ELF-1 (cell line): ENCODE measurements around the gene BCL2L13.
"Not testable (repeated sequence)": the region's sequence is repeated elsewhere in the genome, so short reads cannot be mapped to it uniquely, and the experiment has no call there.

Source experiments
- DNase-seq: peaks from one replicate; pipeline ENCODE4 v3.0.0-alpha.2; 2016; ENCODE audit warnings: low read depth, low spot score

Gene BCL2L13

DNA sequence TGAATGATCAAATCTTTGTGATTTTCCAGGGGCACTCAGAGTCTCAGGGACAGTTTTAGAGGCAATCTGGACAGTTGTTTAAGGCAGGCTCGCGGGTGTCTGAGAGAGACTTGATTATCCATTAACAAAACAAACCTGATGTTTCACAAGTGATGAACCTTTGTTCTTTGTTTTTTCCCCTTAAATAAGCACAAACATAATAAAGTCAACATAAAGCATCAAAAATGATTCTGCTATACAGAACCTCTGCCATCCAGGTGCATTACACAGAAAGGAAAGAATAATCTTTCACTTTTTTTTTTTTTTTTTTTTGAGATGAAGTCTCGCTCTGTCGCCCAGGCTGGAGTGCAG is 122.6 kb downstream of the BCL2L13 start:
- no peak for DNase-seq

DNA sequence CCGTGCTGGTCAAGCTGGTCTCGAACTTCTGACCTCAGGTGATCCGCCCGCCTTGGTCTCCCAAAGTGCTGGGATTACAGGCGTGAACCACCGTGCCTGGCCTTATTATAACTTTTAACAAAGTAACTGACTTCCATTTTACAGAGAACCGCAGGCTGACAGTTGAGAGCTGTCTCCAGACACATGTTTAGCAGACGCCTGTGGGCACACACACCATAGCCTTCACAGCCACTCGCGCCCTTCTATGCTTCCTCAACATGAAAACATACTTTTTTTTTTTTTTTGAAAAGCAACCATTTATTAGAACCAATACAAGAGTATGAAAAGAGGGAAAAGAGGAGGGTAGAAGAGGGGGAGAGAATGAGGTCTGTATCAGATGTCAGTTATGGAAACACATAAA is 124.9 kb downstream of the BCL2L13 start:
- not testable (repeated sequence) for DNase-seq

DNA sequence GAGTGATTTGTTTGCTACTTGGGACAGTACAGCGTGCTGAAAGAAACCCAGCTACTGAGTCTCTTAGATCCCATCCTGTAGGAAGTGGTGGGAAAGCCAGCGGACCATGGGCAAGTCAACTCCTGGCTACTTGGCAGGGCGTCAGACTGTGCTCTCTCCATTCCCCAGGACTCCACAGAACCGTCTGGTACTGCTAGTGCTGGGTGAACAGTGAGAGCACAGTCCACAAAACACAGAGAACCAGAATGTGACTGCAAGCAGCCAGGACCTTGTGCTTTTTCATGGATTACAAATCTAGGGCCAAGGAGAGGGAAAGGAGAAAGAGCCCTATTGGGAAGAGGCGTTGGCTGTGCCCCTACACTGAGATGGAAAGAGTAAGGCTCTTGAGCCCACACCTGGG is 125.5 kb downstream of the BCL2L13 start:
- DNase-seq = no peak

DNA sequence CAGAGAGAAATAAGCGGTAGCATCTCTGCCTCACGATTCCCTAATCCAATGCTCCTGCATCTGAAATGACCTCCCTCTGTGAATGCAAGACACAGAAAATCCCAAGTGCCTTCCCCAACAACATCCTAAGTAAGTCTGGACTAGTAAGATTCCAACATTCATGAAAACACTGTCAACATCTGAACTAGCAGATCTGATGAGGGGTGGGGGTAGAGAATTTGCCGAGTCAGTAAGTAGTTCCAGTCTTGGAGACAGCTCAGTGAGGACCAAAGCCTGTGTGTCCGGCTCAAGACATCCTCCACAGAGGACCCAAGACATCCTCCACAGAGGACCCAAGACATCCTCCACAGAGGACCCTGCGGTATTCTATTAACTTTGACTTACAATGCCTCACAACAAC is 126.3 kb downstream of the BCL2L13 start:
- DNase-seq = not testable (repeated sequence)

DNA sequence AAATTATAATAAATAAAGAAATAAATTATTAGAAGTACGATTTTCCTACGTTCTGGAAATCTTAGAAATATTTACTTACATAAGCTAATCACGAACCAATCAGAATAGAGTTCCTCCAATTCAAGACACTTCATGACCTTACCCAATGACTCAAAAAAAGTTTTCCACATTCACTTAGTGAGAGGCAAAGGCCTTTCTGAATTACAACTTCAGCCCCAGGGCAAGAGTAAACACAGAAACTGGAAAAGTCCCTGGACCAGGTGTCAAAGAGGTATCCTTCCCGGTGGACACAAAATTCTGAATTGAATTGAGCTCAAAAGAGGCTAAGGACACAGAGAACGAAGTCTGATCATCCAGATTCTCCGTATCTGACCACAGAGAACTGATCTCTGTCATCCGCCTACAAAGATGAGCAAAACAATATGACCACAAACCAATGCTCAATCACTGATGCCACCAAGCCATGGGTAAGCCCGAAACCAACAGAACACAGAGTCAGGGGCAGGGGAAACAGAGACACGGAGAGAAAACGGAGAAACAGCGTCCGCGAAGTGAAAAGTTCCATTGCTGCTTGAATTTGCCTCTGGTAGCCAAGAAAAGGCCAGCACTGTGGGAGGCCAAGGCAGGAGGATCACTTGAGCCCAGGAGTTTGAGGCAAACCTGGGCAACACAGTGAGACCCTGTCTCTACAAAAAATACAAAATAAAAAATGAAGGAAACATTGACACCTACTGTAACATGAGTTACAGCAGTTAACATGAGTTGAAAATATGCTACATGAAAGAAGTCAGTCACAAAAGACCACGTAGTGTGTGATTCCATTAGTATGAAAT is 128.9 kb downstream of the BCL2L13 start:
- no peak for DNase-seq

DNA sequence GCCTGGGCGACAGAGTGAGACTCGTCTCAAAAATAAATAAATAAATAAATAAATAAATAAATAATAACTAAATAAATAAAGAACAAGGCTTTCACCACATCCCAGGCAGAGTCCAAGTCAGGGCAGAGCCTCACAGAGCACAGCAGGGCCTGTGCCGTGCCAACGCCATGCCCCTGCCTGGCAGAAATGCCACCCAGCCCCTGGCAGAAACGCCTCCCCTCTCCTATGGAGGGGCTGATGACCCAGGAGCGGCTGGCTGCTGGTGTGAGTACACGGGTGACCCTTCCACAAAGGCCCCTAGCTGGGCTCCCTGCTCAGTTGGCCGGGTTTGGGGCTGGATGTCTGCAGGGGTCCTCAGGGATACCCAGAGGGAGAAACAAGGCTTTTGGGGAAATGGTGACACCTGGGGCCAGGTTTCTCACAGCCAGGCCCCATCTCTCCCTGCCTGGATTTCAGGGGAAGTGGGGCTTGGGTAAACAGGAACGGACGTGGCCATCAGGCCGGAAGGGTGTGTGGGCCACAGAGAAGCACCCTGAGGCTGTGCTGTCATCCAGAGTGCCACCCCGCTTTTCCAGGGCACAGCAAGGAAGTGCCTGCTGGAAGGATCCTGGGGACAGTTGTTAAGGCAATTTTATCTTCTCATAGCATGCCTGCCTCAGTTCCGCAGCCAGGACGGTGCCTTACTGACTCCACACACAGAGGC is 130.6 kb downstream of the BCL2L13 start:
- no peak for DNase-seq

DNA sequence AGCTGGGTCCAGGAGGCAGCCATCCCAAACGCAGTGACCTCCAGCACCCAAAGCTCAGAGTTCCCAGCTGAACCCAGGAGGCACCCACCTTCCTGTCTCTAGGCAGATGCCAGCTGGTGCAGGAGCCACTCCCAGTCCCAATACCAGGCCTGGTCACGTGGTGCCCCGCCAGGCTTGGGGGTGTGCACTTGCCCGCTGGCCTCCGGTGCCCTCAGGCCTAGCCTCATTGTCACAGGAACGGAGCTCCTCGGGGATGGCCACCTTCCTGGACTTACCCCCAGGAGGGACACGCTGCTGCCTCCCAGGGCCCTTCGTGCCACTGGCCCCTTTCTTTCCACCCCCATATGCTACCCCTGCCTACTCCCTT is 131.1 kb downstream of the BCL2L13 start:
- no peak for DNase-seq

DNA sequence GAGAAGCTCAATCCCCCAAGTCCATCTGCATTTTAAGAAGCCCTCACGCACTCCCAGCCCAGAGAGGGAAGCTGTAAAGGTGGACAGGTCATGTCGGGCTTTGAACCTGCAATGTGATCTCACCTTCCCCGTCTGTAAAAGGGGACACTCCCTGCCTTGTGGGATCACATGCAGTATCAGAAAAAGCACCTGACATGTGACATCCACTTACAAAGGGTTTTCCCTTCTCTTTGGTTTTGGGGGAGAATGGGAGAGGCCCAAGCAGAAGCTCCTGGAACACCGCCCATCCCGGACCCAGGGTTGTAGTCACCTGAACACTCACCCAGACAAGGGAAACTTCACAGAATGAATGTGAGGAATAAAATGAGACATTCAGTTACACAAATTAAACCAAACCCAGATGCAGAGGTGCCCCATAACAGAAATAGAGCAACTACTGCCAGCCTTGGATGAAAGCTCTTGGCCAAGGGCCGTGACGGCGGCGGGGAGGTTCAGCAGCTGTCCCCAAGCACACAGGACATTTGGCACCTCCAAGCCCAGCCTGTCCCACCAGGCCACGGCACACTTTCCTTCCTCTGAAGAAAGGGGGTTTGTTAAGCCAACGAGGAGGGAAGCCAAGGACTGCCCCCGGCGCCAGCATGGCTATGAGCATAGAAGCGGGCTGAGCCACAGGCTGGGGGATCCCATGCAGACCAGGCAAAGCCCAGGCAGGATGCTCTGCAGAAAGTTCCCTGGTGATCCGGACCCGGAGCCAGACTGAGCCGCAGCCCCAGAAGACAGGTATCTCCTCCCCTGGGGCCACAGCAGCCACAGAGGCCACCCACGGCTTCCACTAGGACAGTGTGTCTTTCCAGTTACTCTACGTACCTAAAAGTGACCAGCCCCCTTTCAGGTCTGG is 131.9 kb downstream of the BCL2L13 start:
- no peak for DNase-seq

DNA sequence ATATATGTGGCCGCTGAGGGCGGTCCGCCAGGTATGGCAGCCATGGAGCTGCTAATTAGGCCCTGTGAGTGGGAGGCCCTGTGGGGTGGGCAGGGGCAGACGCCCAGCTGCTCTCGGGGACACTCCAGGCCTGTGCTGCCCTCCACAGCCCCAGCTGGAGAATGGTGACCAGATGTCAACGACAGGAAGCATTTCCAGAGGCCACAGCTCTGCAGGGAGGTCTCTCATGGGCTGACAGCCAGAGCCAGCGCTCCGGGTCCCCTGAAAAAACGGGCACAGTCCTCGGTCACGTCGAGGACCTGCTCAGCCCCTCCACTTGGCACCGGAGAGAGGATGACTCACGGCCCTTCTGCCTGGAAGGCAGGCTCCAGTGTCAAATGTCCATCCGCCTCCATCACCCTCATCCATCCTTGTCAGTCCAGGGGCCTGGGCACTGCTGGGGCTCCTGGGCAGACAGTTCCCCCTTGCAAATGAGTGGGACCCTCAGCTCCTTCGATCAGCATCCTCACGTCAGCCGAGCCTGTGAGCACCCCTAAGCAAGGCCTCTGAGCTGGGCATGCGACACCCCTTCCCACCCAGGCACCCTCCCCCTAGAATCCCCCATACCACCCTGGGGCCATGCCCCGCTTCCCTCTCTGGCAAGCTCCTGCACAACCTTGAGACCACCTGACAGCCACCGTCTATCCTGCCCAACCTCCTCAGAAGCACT is 133.8 kb downstream of the BCL2L13 start:
- no peak for DNase-seq

DNA sequence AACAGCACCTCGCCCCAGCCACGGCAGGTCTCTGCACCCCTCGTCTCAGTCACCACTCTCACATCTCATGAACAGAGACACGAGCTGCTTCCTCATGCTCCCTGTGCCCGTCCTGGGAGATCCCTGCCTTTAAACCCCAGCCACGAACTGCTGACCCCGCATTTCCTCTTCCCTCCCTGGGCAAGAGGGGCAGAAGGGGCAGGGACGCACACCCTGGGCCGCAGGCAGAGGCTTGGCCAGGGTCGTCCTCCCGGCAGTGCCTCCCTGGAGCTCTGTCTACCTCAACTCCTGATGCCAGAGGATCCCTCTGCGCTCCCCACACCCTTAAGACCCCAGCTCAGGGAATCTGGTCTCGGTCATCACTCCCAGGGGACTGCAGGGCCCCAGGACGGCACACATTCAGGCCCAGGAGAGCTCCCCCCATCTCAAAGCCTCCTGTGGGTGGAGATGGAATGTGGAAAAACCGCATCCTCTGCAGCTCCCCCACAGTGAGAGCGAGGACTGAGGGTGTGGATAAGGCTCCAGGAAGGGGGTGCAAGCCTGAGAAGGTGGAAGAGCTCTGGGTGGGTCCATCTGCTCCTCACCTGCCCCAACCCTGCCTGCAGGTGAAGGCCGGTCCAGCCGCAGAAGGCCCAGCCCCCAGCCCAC is 134.5 kb downstream of the BCL2L13 start:
- no peak for DNase-seq

DNA sequence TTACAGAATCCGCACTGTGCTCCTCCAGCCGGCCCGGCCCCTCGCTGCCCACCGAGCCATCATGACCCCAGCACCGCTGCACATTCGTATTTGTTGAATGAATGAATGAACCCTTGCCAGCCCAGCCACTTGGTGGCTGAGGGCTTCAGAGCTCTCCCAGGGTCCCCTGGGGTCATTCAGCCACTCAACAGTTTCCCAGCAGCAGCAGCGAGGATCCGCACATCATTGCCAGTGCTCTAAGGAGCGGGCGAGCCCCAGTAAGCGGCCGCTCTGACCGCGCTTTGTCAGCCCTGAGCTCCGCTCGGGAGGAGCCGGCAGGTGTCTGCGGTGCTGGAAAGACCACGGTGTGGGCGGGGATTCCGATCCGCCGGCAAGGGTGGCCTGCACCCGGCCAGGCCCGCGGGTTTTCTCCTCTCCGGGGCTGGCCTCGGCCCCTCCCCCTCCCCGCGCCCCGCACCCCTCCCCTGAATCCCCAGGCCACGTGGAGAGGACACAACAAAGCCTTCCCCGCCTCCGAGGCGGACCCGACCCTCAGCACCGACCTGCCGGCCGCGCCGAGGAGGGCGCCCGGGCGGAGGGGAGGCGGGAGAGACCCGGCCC is 135.1 kb downstream of the BCL2L13 start:
- DNase-seq = peak; percentile 69

DNA sequence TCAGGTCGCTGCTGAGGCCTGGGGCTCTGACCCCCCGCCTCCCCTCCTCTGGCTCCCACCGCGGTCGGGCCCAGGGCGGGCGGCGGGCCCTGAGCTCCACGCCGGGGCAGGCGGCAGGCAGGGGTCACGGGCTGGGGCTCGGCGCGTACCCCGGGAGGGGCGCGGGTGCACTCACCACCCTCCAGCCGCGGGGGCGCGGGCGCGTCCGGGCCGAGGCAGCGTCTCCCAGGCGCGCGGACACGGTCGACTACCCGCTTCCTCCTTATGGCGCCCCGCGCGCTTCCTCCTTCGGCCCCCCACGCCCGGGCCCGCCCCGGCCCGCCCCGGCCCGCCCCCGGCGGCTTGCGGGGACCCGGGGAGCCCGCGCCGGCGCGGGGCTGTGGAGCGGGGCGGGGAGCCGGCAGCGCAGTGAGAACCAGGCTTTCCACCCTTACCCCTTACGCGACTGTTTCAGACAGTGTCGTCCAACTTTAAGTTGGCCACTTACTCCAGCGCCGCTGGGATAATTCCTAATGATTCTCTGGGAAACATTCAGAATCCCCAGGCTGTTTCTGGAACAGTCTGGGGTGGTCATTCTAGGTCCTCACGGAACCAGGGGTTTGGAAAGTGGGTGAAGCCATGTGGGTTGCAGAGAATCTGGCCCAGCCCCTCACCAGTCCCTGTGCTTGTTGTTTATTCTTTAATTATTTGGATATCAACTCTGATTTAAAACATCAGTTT is 135.8 kb downstream of the BCL2L13 start, which contains the start of gene BID:
TSS of gene BID (minus strand) at position 264 of the 720 bp plus-strand sequence. CDS start 24,353 bp downstream, outside the sequence.
- DNase-seq = no peak

DNA sequence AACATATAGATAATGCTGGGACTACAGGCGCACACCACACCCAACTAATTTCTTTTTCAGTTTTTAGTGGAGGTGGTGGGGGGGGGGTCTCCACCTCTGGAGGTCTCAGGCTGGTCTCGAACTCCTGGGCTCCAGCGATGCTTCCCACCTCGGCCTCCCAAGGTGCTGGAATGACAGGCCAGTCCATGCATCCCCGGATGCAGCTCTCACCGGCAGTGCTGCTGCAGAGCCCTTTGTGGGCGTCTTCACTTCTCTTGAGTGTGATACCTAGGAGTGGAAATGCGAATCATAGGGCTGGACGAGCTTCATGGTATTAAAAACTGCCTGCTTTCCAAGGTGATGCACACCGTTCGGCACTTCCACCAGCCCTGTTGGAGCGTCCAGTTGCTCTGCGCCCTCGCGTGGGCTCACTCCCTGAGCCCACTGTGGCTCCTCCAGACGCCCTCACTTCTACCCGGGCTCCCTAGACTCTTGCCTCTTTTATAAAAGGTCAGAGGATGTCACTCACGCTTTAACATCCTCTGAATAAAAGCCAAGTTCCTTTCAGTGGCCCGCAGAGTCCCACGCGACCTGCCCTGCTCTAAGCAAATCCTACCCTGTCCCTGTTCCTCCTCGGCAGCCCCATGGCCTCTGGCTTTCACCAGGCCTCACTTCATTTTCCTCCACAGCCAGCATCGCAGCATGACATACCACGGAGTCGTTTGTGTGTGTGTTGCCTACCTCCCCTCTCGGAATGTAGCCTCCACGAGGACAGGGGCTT is 136.5 kb downstream of the BCL2L13 start:
- no peak for DNase-seq

DNA sequence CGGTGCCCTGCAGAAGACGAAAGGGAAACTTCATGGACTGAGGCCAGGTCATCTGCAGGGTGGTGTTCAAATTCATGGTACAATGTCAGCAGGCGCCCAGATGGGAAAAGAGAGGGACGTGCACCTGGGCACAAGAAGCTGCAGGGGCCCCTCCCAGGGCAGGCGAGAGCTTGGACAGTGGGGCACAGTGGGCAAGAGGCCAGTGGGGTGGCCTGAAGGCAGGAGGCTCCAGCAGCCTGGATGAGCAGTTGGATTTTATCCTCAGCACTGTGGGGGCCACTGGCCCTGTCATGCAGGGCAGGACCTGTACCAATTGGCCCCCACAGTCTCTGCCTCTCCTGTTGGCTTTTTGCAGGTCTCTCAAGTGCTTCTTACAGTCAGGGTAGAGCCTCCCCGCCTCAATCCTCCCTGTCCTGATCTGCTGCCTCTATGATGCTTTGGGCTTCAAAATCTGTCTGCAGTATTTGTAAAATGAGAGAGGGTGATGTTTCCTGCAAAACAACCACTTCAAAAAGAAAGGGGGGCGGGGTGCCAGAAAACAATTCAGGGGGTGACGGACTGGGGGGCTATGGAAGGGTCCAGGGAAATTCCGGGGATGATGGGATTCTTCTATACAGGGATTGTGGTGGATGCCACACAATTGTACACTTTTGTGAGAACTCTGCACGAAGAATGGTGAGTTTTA is 137.4 kb downstream of the BCL2L13 start:
- no peak for DNase-seq

DNA sequence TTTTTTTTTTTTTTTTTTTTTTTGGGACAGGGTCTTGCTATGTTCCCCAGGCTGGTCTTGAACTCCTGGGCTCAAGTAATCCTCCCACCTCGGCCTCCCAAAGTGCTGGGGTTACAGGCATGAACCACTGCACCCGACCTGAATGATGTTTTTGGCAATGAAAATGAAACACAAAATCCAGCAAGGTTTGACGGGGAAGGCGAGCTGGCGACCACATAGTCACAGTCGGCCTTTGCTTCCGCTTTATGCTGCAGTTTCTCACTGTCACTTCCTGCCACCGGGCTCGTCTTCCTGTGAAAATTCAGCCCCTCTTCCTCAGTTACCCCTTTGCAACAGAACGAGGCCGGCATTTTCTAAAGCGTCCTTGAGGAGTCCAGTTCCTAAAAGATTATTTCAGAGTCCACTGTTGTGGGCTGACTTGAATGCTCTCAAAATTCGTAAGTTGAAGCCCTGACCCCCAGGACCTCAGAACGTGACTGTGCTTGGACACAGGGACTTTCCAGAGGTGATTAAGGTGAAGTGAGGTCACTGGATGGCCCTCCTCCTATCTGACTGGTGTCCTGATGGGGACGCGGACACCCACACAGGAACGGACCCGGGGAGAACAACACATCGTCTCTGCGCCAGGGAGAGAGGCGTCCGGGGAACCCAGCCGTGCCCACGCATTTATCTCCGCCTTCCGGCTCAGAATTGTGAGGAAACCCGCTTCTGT is 138.6 kb downstream of the BCL2L13 start:
- no peak for DNase-seq

DNA sequence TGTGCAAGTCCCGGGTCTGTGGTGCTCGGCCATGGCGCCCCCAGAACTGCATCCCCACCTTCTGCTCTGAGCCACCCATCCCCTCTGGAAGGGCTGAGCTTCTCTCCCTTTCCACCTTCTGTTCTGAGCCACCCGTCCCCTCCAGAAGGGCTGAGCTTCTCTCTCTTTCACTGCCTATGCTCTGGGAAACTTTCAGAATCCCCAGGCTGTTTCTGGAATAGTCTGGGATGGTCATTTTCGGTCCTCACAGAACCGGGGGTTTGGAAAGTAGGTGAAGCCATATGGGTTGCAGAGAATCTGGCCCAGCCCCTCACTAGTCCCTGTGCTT is 139.1 kb downstream of the BCL2L13 start:
- DNase-seq = no peak

DNA sequence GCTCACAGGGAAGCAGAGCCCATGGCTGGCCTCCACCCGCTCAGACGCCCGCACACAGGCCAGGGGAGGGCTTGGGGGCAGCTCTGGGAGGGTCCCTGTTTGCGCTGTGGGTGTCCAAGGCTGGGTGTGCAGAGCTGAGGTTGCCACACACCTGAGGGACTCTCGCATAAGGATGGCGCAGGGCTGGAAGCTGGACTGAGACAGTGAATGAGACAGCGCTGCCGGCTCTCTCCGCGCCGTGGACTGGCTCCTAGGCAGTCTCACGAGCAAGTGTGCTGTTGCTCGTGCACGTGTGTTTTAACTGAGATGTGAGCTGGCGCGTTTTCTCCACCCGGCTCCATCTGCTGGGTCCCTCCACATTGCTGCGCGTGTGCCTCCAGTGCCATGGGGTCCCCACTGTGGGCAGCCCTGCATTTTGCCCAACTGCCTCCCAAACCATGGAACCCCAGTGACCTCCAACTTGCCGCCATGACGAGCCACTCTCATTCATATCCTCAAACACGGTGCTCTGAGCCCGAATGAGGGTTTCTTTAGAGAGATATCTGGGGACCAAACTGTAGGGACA is 139.9 kb downstream of the BCL2L13 start:
- no peak for DNase-seq
